H1 (cell line): Measurements from ENCODE around the gene TMEM221. TPM values are rescaled to one million over a fixed set of nuclear protein-coding genes. Genes with fewer than 3 reads are reported as not detected.

ENCODE experiments used
- CTCF ChIA-PET: fragments of 300-600 bp; sonication (Branson Sonifier 250); formaldehyde crosslinking; loops from one replicate; lab custom pipeline; 2021; ENCODE audit not compliant: partially characterized antibody; lab: Charles Lee
- POLR2A ChIA-PET: fragments of 300-600 bp; sonication (Branson Sonifier 250); formaldehyde crosslinking; loops from one replicate; lab custom pipeline; 2021; ENCODE audit warnings: inconsistent platforms; ENCODE audit not compliant: partially characterized antibody; lab: Charles Lee
- DNase-seq, 2 experiments: peaks; one replicate each; pipeline versions ENCODE4 v3.0.0 to v3.0.0-alpha.2; 2010 to 2022; ENCODE audit warnings: low spot score in 2 of 2, low read depth in 1 of 2, mixed read lengths in 1 of 2
- FAIRE-seq: peaks from 2 replicates; lab custom pipeline; 2011; peaks lifted over from hg19 to GRCh38; lab: Jason Lieb, UNC
- H2AFZ ChIP-seq: 2 replicates; pipeline ENCODE4 v1.8.1; 2012; ENCODE audit warnings: low read length, inconsistent platforms
- H2AK5ac ChIP-seq: 2 replicates; pipeline ENCODE4 v1.6.1; 2013; ENCODE audit warnings: low read depth, low read length
- H2BK120ac ChIP-seq: replicated peaks from 2 replicates; pipeline ENCODE3; 2013; ENCODE audit warnings: low read depth, low read length, inconsistent platforms
- H2BK12ac ChIP-seq: 2 replicates; pipeline ENCODE4 v1.6.1; 2013; ENCODE audit warnings: low read depth, low read length
- H2BK15ac ChIP-seq: 2 replicates; pipeline ENCODE4 v1.6.1; 2013; ENCODE audit warnings: low read length
- H2BK20ac ChIP-seq: 2 replicates; pipeline ENCODE4 v1.6.1; 2013; ENCODE audit warnings: low read length
- H2BK5ac ChIP-seq: 2 replicates; pipeline ENCODE4 v1.6.1; 2013; ENCODE audit warnings: low read depth, low read length
- H3K14ac ChIP-seq: 2 replicates; pipeline ENCODE4 v1.6.1; 2013; ENCODE audit warnings: inconsistent platforms; ENCODE audit not compliant: insufficient read length
- H3K18ac ChIP-seq: 2 replicates; pipeline ENCODE4 v1.6.1; 2013; ENCODE audit warnings: low read length; ENCODE audit errors: extremely low read depth
- H3K23ac ChIP-seq: 2 replicates; pipeline ENCODE4 v1.6.1; 2013; ENCODE audit warnings: inconsistent platforms; ENCODE audit not compliant: insufficient read length
- H3K23me2 ChIP-seq: 2 replicates; pipeline ENCODE4 v1.6.1; 2013; ENCODE audit warnings: low read depth, low read length
- H3K27ac ChIP-seq: 2 replicates; pipeline ENCODE4 v1.6.1; 2011; ENCODE audit warnings: low read depth, low read length, inconsistent platforms
- H3K27me3 ChIP-seq, 4 experiments: replicated peaks in 1 of 4; 1 replicate in 1 of 4; 2 replicates in 3 of 4; pipeline versions ENCODE4 v1.6.1 to v1.8.1; 2011 to 2013; ENCODE audit warnings: low read length in 3 of 4, mild to moderate bottlenecking in 3 of 4, inconsistent platforms in 2 of 4, mixed read lengths in 2 of 4, moderate library complexity in 1 of 4; ENCODE audit not compliant: control insufficient read depth in 3 of 4, insufficient read depth in 3 of 4; ENCODE audit errors: extremely low read depth in 1 of 4
- H3K36me3 ChIP-seq, 4 experiments: 2 replicates each; pipeline versions ENCODE4 v1.6.1 to v1.8.1; 2011 to 2013; ENCODE audit warnings: mild to moderate bottlenecking in 4 of 4, low read length in 3 of 4, moderate library complexity in 2 of 4, control low read depth in 1 of 4, inconsistent platforms in 1 of 4; ENCODE audit not compliant: insufficient read depth in 4 of 4, control insufficient read depth in 2 of 4
- H3K4ac ChIP-seq: replicated peaks from 2 replicates; pipeline ENCODE3; 2013; ENCODE audit warnings: low read length, low read depth, mixed read lengths, inconsistent platforms; ENCODE audit not compliant: insufficient read length
- H3K4me1 ChIP-seq, 4 experiments: replicated peaks in 1 of 4; 1 replicate in 1 of 4; 2 replicates in 3 of 4; pipeline versions ENCODE4 v1.6.1 to v1.8.1; 2011 to 2013; ENCODE audit warnings: low read length in 3 of 4, inconsistent platforms in 2 of 4, mixed read lengths in 1 of 4; ENCODE audit not compliant: insufficient read depth in 4 of 4, control insufficient read depth in 3 of 4
- H3K4me2 ChIP-seq, 2 experiments: 2 replicates each; pipeline versions ENCODE4 v1.6.1 to v1.8.1; 2011 to 2013; ENCODE audit warnings: low read depth in 2 of 2, low read length in 2 of 2, control low read depth in 1 of 2, inconsistent platforms in 1 of 2, mild to moderate bottlenecking in 1 of 2; ENCODE audit not compliant: insufficient read depth in 1 of 2
- H3K4me3 ChIP-seq, 4 experiments: fragments of 200-600, 300-600 bp in 1 of 4; sonication (generic), shearing (Covaris generic), sonication (Bioruptor Twin) in 1 of 4; 2 replicates each; pipeline versions ENCODE4 v1.5.1 to v1.8.1; 2011 to 2016; ENCODE audit warnings: low read length in 4 of 4, low read depth in 3 of 4, control low read depth in 2 of 4, inconsistent platforms in 2 of 4, mild to moderate bottlenecking in 2 of 4, mixed read lengths in 1 of 4, moderate library complexity in 1 of 4; ENCODE audit not compliant: insufficient read depth in 2 of 4; ENCODE audit errors: extremely low read depth in 1 of 4
- H3K56ac ChIP-seq: replicated peaks from 2 replicates; pipeline ENCODE3; 2013; ENCODE audit warnings: low read depth, mild to moderate bottlenecking, mixed read lengths, low read length, inconsistent platforms; ENCODE audit not compliant: insufficient read length
- H3K79me1 ChIP-seq: 2 replicates; pipeline ENCODE4 v1.6.1; 2013; ENCODE audit warnings: low read depth, low read length, control low read depth
- H3K79me2 ChIP-seq, 2 experiments: 2 replicates each; pipeline versions ENCODE4 v1.6.1 to v1.8.1; 2012 to 2013; ENCODE audit warnings: low read length in 2 of 2, mild to moderate bottlenecking in 2 of 2, inconsistent platforms in 1 of 2; ENCODE audit not compliant: insufficient read depth in 2 of 2, control insufficient read depth in 1 of 2
- H3K9ac ChIP-seq, 4 experiments: replicated peaks in 1 of 4; 1 replicate in 1 of 4; 2 replicates in 3 of 4; pipeline versions ENCODE4 v1.6.1 to v1.8.1; 2011 to 2013; ENCODE audit warnings: low read depth in 3 of 4, low read length in 3 of 4, control low read depth in 2 of 4, mild to moderate bottlenecking in 2 of 4, moderate library complexity in 2 of 4, inconsistent platforms in 1 of 4; ENCODE audit errors: extremely low read depth in 1 of 4
- H3K9me3 ChIP-seq, 2 experiments: 2 replicates each; pipeline versions ENCODE4 v1.6.1 to v1.8.1; 2012 to 2013; ENCODE audit warnings: mild to moderate bottlenecking in 2 of 2, moderate library complexity in 2 of 2, control low read depth in 1 of 2, inconsistent platforms in 1 of 2, low read depth in 1 of 2, low read length in 1 of 2, mixed read lengths in 1 of 2; ENCODE audit not compliant: insufficient read depth in 2 of 2
- H4K20me1 ChIP-seq, 2 experiments: replicated peaks in 1 of 2; 2 replicates each; pipeline versions ENCODE3 to v1.8.1; 2011 to 2013; ENCODE audit warnings: inconsistent platforms in 2 of 2, low read length in 2 of 2, mild to moderate bottlenecking in 1 of 2; ENCODE audit not compliant: insufficient read depth in 2 of 2, control insufficient read depth in 1 of 2
- H4K5ac ChIP-seq: 2 replicates; pipeline ENCODE4 v1.6.1; 2013; ENCODE audit warnings: low read length, low read depth, mixed read lengths, inconsistent platforms; ENCODE audit not compliant: insufficient read length
- H4K8ac ChIP-seq: 2 replicates; pipeline ENCODE4 v1.8.0; 2013; ENCODE audit warnings: mild to moderate bottlenecking, moderate library complexity, low read length, inconsistent platforms; ENCODE audit not compliant: insufficient read depth; ENCODE audit errors: extremely low read depth
- H4K91ac ChIP-seq: replicated peaks from 2 replicates; pipeline ENCODE3; 2013; ENCODE audit warnings: low read length, mixed read lengths, inconsistent platforms; ENCODE audit not compliant: insufficient read length
- NRF1 ChIP-seq: IDR thresholded peaks from 2 replicates; pipeline ENCODE4 v1.6.1; 2011; ENCODE audit warnings: mild to moderate bottlenecking, low read depth, low read length, improper control_type of control experiment
- PHF8 ChIP-seq: fragments of 200-600 bp; sonication (generic); conservative IDR thresholded peaks from 2 replicates; pipeline ENCODE4 v1.7.1; 2012; ENCODE audit warnings: low read depth, mild to moderate bottlenecking, inconsistent platforms, low read length, moderate library complexity
- SAP30 ChIP-seq: fragments of 300-600 bp; sonication (generic); IDR thresholded peaks from 2 replicates; pipeline ENCODE4 v1.7.1; 2012; ENCODE audit warnings: low read length, moderate library complexity, mild to moderate bottlenecking, inconsistent platforms; ENCODE audit not compliant: insufficient read depth, insufficient replicate concordance
- SP1 ChIP-seq: IDR thresholded peaks from 2 replicates; pipeline ENCODE4 v1.6.1; 2011; ENCODE audit warnings: low read depth, low read length
- SUZ12 ChIP-seq: fragments of 200-600 bp; sonication (generic); IDR thresholded peaks from 2 replicates; pipeline ENCODE4 v1.6.1; 2012; ENCODE audit warnings: mild to moderate bottlenecking, inconsistent platforms, low read length, moderate library complexity, mixed read lengths
- TAF1 ChIP-seq: IDR thresholded peaks from 2 replicates; pipeline ENCODE4 v1.6.1; 2011; ENCODE audit warnings: mild to moderate bottlenecking, low read depth, low read length
- TBP ChIP-seq: IDR thresholded peaks from 2 replicates; pipeline ENCODE4 v1.6.1; 2011; ENCODE audit warnings: low read depth, low read length, improper control_type of control experiment
- WGBS, 2 experiments: shearing (Covaris generic) in 1 of 2; methylation state at CpG; one replicate each; pipeline versions ENCODE4 v1.1.6 to v1.1.7; 2013 to 2015; ENCODE audit warnings: low lambda C conversion rate in 2 of 2, mixed read lengths in 2 of 2, inconsistent platforms in 1 of 2, low coverage in 1 of 2, missing lambda C conversion rate in 1 of 2; ENCODE audit not compliant: insufficient replicate concordance in 2 of 2, insufficient coverage in 1 of 2, insufficient read length in 1 of 2; ENCODE audit errors: extremely low coverage in 1 of 2, missing lambda C conversion rate in 1 of 2; 5-methylcytosine and 5-hydroxymethylcytosine counted together
- polyA plus RNA-seq, 7 experiments: library from polyadenylated mRNA; depleted of rRNA in 3 of 7; stranded (reverse) in 5 of 7; unstranded in 2 of 7; fragments of >200 nt in 5 of 7; fragments of 200-250 nt in 2 of 7; gene quantifications; 1 replicate in 5 of 7; 2 replicates in 1 of 7; 4 replicates in 1 of 7; pipeline versions ENCODE4 v1.2.1 to v1.2.3, GENCODE V29; 2011 to 2013; ENCODE audit warnings: missing spikeins in 2 of 7, mixed read lengths in 2 of 7
- total RNA-seq: library from RNA; stranded (reverse); fragmentation: NEBNext Ultra II Directional; extraction: Animal tissue kit (Norgen Biotek cat#: 25700); gene quantifications from 2 replicates; pipeline ENCODE4 v1.2.1, GENCODE V29; 2021
- TF ChIP-seq, protein P1 (sequence below): IDR thresholded peaks from 2 replicates; pipeline ENCODE4 v1.6.1; 2012; ENCODE audit warnings: low read length, inconsistent platforms

The TMEM221 gene
- total and polyA plus RNA-seq, 2 of the 8 experiments (the other 6 are each of a cell fraction or from before 2014, with no cell fraction given), result 1.4 to 2.0 TPM

- Histone ChIP-seq H3K4me2 (peak within 1 kb of the TSS; percentile 91 to 96), H2BK120ac (no peak within 1 kb of the TSS), H3K56ac (no peak within 1 kb of the TSS), H3K9ac (no peak within 1 kb of the TSS; a peak in 2 of 7 replicates), H2AK5ac (no peak within 1 kb of the TSS), H3K36me3 (no peaks in the 10 kb centered on the region), H3K27ac (no peak within 1 kb of the TSS), H4K91ac (peak within 1 kb of the TSS; percentile 65), H3K4ac (no peak within 1 kb of the TSS), H3K18ac (peak within 1 kb of the TSS; percentile 94; the same call in 1 of the 2 replicates), H3K4me3 (peak within 1 kb of the TSS; percentile 70 to 84 (median 79)), H2BK15ac (peak within 1 kb of the TSS; percentile 90; the same call in 1 of the 2 replicates), H2BK20ac (no peak within 1 kb of the TSS), H3K79me2 (no peaks in the 10 kb centered on the region; a peak in 1 of 4 replicates), H4K5ac (peak within 1 kb of the TSS; percentile 73), H2BK12ac (peak within 1 kb of the TSS; percentile 96; the same call in 1 of the 2 replicates), H3K9me3 (no peaks in the 10 kb centered on the region), H3K14ac (no peak within 1 kb of the TSS), H4K20me1 (no peaks in the 10 kb centered on the region), H2BK5ac (peak within 1 kb of the TSS; percentile 74; the same call in 1 of the 2 replicates), H3K4me1 (peaks cover 0 to 20% (median 8%) of the 10 kb centered on the region in 4 experiments; a peak in 5 of 7 replicates), H3K79me1 (no peaks in the 10 kb centered on the region), H3K23ac (no peak within 1 kb of the TSS), H3K23me2 (peaks cover 16% of the 10 kb centered on the region; the same call in 1 of the 2 replicates), H2AFZ (peak within 1 kb of the TSS; percentile 100), H3K27me3 (peaks cover 0 to 11% (median 5%) of the 10 kb centered on the region in 4 experiments; a peak in 3 of 7 replicates), H4K8ac (peak within 1 kb of the TSS; percentile 80)
- ChIA-PET POLR2A (interaction anchor here (0.5 to 2.4 kb wide), 11 partner anchors 10 to 136 kb away, joined by 3 to 11 read pairs (median 3); partner anchors contain the start of genes BST2 and PGLS), CTCF (interaction anchor here (0.5 to 2.6 kb wide), 7 partner anchors 16 to 313 kb away, joined by 3 to 9 read pairs (median 3); no protein-coding TSS in a partner anchor)
- 2% methylated on average over 28 of the region's 67 CpGs; no CpG with 5 or more reads in 1 of the 2 experiments for WGBS, 2 experiments
- FAIRE-seq (peak; percentile 58), DNase-seq (peak; percentile 96 to 97)
- TF ChIP-seq SUZ12 (peak; percentile 5; the same call in 1 of the 2 replicates), PHF8 (peak; percentile 65), TAF1 (peak; percentile 43), NRF1 (no peak), TBP (peak; percentile 25; the same call in 1 of the 2 replicates), SP1 (peak; percentile 78; the same call in 1 of the 2 replicates), SAP30 (no peak)
- TF ChIP-seq, protein P1, sequence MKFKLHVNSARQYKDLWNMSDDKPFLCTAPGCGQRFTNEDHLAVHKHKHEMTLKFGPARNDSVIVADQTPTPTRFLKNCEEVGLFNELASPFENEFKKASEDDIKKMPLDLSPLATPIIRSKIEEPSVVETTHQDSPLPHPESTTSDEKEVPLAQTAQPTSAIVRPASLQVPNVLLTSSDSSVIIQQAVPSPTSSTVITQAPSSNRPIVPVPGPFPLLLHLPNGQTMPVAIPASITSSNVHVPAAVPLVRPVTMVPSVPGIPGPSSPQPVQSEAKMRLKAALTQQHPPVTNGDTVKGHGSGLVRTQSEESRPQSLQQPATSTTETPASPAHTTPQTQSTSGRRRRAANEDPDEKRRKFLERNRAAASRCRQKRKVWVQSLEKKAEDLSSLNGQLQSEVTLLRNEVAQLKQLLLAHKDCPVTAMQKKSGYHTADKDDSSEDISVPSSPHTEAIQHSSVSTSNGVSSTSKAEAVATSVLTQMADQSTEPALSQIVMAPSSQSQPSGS, result no peak
These were observed 21.8 kb upstream of the TMEM221 start, which contains the start of gene SLC27A1 for GRCh38 chr19:17470068-17470841. Gene SLC27A1, plus strand, starts transcription at chr19:17470524. Its CDS starts 17 bp downstream, at chr19:17470541.
